ENCODE measurements around the gene INIP. TPM values are rescaled to one million over a fixed set of nuclear protein-coding genes. Genes with fewer than 3 reads are reported as not detected.

INIP gene
- total and polyA plus RNA-seq, 2 of the 13 experiments (the other 11 are each of a cell fraction or from before 2014, with no cell fraction given): 13.6 to 28.6 TPM

DNA sequence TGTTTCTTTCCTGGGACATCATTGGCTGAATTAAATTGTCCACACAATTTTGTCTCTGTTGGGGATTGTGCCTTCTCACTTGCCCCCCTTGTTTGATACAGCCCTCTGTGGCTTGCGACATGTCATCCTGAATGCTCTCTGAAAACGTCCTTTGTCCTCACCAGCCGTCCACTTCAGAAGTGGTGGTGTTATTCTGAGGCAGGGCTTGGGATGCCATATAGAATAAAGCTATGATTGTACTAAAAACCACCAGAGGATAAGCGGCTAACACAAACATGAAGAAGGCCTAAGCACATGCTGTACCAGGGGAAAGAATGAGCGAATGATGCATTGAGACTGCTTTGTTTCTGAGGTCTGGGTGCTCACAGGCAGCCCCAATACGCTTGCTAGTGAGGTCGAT lies 29.2 kb upstream of the INIP start (continued):
- TF ChIP-seq, protein P1, sequence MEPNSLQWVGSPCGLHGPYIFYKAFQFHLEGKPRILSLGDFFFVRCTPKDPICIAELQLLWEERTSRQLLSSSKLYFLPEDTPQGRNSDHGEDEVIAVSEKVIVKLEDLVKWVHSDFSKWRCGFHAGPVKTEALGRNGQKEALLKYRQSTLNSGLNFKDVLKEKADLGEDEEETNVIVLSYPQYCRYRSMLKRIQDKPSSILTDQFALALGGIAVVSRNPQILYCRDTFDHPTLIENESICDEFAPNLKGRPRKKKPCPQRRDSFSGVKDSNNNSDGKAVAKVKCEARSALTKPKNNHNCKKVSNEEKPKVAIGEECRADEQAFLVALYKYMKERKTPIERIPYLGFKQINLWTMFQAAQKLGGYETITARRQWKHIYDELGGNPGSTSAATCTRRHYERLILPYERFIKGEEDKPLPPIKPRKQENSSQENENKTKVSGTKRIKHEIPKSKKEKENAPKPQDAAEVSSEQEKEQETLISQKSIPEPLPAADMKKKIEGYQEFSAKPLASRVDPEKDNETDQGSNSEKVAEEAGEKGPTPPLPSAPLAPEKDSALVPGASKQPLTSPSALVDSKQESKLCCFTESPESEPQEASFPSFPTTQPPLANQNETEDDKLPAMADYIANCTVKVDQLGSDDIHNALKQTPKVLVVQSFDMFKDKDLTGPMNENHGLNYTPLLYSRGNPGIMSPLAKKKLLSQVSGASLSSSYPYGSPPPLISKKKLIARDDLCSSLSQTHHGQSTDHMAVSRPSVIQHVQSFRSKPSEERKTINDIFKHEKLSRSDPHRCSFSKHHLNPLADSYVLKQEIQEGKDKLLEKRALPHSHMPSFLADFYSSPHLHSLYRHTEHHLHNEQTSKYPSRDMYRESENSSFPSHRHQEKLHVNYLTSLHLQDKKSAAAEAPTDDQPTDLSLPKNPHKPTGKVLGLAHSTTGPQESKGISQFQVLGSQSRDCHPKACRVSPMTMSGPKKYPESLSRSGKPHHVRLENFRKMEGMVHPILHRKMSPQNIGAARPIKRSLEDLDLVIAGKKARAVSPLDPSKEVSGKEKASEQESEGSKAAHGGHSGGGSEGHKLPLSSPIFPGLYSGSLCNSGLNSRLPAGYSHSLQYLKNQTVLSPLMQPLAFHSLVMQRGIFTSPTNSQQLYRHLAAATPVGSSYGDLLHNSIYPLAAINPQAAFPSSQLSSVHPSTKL (CRISPR knock-in tag; IDR thresholded peaks at IDR 0.05): peak; percentile 56
- TF ChIP-seq ZFX (CRISPR knock-in tag; IDR thresholded peaks at IDR 0.05; ENCODE audit: low read depth) (peak; percentile 41), TCF7L2 (IDR thresholded peaks at IDR 0.05; ENCODE audit: low read depth, low read length) (no peak), ZBTB38 (CRISPR knock-in tag; IDR thresholded peaks at IDR 0.05) (0 out of 2 replicates have a peak, but pooled peaks have one; percentile 30), ELF3 (CRISPR knock-in tag; IDR thresholded peaks at IDR 0.05) (0 out of 2 replicates have a peak, but pooled peaks have one; percentile 11), POLR2G (IDR thresholded peaks at IDR 0.05; ENCODE audit: low read depth, low read length) (peak; percentile 47; the same call in 1 of the 2 replicates), HNF4A (CRISPR knock-in tag; IDR thresholded peaks at IDR 0.05) (peak; percentile 40; the same call in 1 of the 2 replicates), SPEN (CRISPR knock-in tag; IDR thresholded peaks at IDR 0.05; ENCODE audit: low read depth) (no peak), SOX13 (IDR thresholded peaks at IDR 0.05) (no peak), SOX13 (CRISPR knock-in tag; conservative IDR thresholded peaks at IDR 0.05 in 1 of 2, IDR thresholded peaks at IDR 0.05 in 1 of 2) (peak in 1 of 2 experiments; percentile 74; a peak in 2 of 4 replicates), FOXA3 (CRISPR knock-in tag; IDR thresholded peaks at IDR 0.05) (0 out of 2 replicates have a peak, but pooled peaks have one; percentile 17), MIER3 (CRISPR knock-in tag; IDR thresholded peaks at IDR 0.05; ENCODE audit: borderline replicate concordance) (peak; percentile 26; the same call in 1 of the 2 replicates), ZNF564 (CRISPR knock-in tag; IDR thresholded peaks at IDR 0.05) (no peak), ZNF598 (CRISPR knock-in tag; IDR thresholded peaks at IDR 0.05; ENCODE audit: borderline replicate concordance) (no peak), KLF13 (CRISPR knock-in tag; IDR thresholded peaks at IDR 0.05) (no peak), SALL1 (CRISPR knock-in tag; IDR thresholded peaks at IDR 0.05) (0 out of 2 replicates have a peak, but pooled peaks have one; percentile 22), HNRNPK (IDR thresholded peaks at IDR 0.05; ENCODE audit: low read depth, low read length, poor library complexity, severe bottlenecking) (no peak), ZFYVE20 (CRISPR knock-in tag; IDR thresholded peaks at IDR 0.05; ENCODE audit: borderline replicate concordance, low read depth) (no peak), ZNF253 (CRISPR knock-in tag; IDR thresholded peaks at IDR 0.05; ENCODE audit: borderline replicate concordance) (no peak), HMG20B (CRISPR knock-in tag; conservative IDR thresholded peaks at IDR 0.05) (peak; percentile 35; the same call in 1 of the 2 replicates), ZNF550 (CRISPR knock-in tag; IDR thresholded peaks at IDR 0.05; ENCODE audit: borderline replicate concordance) (no peak), MATR3 (CRISPR knock-in tag; IDR thresholded peaks at IDR 0.05) (no peak), NFRKB (IDR thresholded peaks at IDR 0.05) (no peak)
- TF ChIP-seq, protein P2, sequence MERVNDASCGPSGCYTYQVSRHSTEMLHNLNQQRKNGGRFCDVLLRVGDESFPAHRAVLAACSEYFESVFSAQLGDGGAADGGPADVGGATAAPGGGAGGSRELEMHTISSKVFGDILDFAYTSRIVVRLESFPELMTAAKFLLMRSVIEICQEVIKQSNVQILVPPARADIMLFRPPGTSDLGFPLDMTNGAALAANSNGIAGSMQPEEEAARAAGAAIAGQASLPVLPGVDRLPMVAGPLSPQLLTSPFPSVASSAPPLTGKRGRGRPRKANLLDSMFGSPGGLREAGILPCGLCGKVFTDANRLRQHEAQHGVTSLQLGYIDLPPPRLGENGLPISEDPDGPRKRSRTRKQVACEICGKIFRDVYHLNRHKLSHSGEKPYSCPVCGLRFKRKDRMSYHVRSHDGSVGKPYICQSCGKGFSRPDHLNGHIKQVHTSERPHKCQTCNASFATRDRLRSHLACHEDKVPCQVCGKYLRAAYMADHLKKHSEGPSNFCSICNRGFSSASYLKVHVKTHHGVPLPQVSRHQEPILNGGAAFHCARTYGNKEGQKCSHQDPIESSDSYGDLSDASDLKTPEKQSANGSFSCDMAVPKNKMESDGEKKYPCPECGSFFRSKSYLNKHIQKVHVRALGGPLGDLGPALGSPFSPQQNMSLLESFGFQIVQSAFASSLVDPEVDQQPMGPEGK (CRISPR knock-in tag; IDR thresholded peaks at IDR 0.05): peak; percentile 70; the same call in 1 of the 2 replicates
- TF ChIP-seq, protein P3, sequence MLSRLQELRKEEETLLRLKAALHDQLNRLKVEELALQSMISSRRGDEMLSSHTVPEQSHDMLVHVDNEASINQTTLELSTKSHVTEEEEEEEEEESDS (CRISPR knock-in tag; IDR thresholded peaks at IDR 0.05; ENCODE audit: borderline replicate concordance): no peak
